Peyer's patch (tissue), 4 donors: ENCODE results near the gene METTL17. TPM values are rescaled to one million over a fixed set of nuclear protein-coding genes. Genes with fewer than 3 reads are reported as not detected.

Source experiments
- DNase-seq, 3 donors: peaks; one replicate each; pipeline ENCODE4 v3.0.0-alpha.2; 2017 to 2019
- H3K27ac ChIP-seq, 4 donors: fragments of 200-600 bp; sonication (generic); one replicate each; pipeline ENCODE4 v1.5.1; 2016 to 2019
- H3K27me3 ChIP-seq, 2 donors: fragments of 200-600 bp; sonication (generic); one replicate each; pipeline ENCODE4 v1.5.1; 2019
- H3K36me3 ChIP-seq, 3 donors: fragments of 200-600 bp; sonication (generic); one replicate each; pipeline ENCODE4 v1.5.1; 2016 to 2019
- H3K4me1 ChIP-seq, 4 donors: fragments of 200-600 bp; sonication (generic); one replicate each; pipeline ENCODE4 v1.5.1; 2016 to 2019
- H3K4me3 ChIP-seq, 4 donors: fragments of 200-600 bp; sonication (generic); 1 replicate in 3 of 4; 2 replicates in 1 of 4; pipeline ENCODE4 v1.5.1; 2016 to 2019; ENCODE audit warnings: mild to moderate bottlenecking in 1 of 4
- H3K9me3 ChIP-seq, 4 donors: fragments of 200-600 bp; sonication (generic); one replicate each; pipeline ENCODE4 v1.5.1; 2016 to 2019; ENCODE audit warnings: mild to moderate bottlenecking in 1 of 4
- POLR2A ChIP-seq, 2 donors: fragments of 450-650 bp; IDR thresholded peaks; one replicate each; pipeline ENCODE4 v1.5.1; 2017; ENCODE audit warnings: antibody characterized with exemption in 2 of 2, mild to moderate bottlenecking in 2 of 2, moderate library complexity in 2 of 2
- small RNA-seq, 2 donors: library from RNA; depleted of rRNA; stranded (forward); fragments of <200 nt; gene quantifications; one replicate each; pipeline ENCODE3, GENCODE V24; 2016
- total RNA-seq, 4 donors: library from RNA; depleted of rRNA; stranded (reverse); fragments of >200 nt; gene quantifications; one replicate each; pipeline ENCODE4 v1.1.0, GENCODE V29; 2016
- TF ChIP-seq, protein P1 (sequence below), 6 experiments: fragments of 450-650 bp in 4 of 6; fragments of 200-600 bp in 2 of 6; sonication (generic) in 1 of 6; IDR thresholded peaks; one replicate each; pipeline ENCODE4 v1.5.1; 2017 to 2019; ENCODE audit warnings: antibody characterized with exemption in 6 of 6, mild to moderate bottlenecking in 3 of 6, moderate library complexity in 1 of 6

METTL17 gene
- total RNA-seq, 4 donors from 2014 or later, result 118 to 166 (median 124) TPM

DNA sequence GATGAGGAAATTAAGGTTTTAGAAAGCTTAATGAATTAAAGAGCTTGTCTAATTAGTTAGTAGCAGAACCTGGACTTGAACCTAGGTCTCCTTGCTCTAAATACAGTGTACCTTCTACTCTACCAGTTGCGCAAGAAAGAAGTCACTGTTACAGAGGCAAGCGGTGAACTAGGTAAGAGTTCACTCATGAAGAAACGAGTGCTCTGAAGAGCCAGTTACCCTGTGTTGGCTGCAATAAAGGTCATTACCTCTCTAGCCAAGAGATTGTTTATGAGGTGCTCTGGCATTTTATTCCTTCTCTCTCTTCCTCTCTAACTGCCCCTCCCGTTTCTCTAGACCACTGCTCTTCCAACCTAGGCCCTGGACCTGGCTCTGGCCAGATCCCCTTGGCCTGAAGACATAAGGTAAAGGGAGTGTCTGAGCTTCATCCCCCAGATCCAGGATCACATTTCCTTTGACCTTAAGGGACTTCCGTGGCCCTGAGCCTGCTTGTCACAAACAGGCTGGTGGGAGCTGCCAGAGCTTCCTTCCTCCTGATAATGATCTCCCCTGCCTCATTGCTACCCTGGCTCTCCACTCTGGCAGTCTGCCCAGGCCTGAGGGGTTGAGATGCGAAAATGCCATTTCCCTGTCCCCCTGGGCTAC is 54.3 kb downstream of the METTL17 start:
- Histone ChIP-seq H3K4me3 (no peak overlapping the region), H3K4me1 (peaks cover 0 to 19% (median 3%) of the 10 kb centered on the region in 4 donors), H3K36me3 (no peaks in the 10 kb centered on the region), H3K9me3 (no peaks in the 10 kb centered on the region), H3K27ac (peak overlapping the region in 1 of 4 donors; percentile 3), H3K27me3 (no peaks in the 10 kb centered on the region)
- TF ChIP-seq POLR2A (IDR thresholded peaks at IDR 0.05), result no peak
- TF ChIP-seq, protein P1, sequence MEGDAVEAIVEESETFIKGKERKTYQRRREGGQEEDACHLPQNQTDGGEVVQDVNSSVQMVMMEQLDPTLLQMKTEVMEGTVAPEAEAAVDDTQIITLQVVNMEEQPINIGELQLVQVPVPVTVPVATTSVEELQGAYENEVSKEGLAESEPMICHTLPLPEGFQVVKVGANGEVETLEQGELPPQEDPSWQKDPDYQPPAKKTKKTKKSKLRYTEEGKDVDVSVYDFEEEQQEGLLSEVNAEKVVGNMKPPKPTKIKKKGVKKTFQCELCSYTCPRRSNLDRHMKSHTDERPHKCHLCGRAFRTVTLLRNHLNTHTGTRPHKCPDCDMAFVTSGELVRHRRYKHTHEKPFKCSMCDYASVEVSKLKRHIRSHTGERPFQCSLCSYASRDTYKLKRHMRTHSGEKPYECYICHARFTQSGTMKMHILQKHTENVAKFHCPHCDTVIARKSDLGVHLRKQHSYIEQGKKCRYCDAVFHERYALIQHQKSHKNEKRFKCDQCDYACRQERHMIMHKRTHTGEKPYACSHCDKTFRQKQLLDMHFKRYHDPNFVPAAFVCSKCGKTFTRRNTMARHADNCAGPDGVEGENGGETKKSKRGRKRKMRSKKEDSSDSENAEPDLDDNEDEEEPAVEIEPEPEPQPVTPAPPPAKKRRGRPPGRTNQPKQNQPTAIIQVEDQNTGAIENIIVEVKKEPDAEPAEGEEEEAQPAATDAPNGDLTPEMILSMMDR (IDR thresholded peaks at IDR 0.05), result no peak
- DNase-seq, result no peak

Small RNA genes within 50 kb of the gene (small RNA-seq; reads per million reads assigned to genes)
- gene RN7SL189P, result 0 reads per million in 2 donors

Other genes with a start within 250 kb of the METTL17 start
- gene EDDM3A, start 244.1 kb upstream of the METTL17 start, total RNA-seq, result not detected
- gene EDDM3B, start 221.6 kb upstream of the METTL17 start, total RNA-seq, result not detected
- gene RNASE6, start 208.7 kb upstream of the METTL17 start, total RNA-seq, result 10 to 100 TPM in 1 of 4 donors, 1 to 10 TPM in 3; 3.7 to 21.5 (median 6.5) TPM
- 100 to 1,000 TPM in 2 of 4 donors, 10 to 100 TPM in 2; 35.5 to 131 (median 90.6) TPM for gene RNASE1, start 187.1 kb upstream of the METTL17 start, total RNA-seq
- not detected for gene RNASE3, start 98.6 kb upstream of the METTL17 start, total RNA-seq
- not detected for gene RNASE2, start 34.5 kb upstream of the METTL17 start, total RNA-seq
- 1 to 10 TPM in 2 of 4 donors, not detected in 2; 1.0 to 1.1 TPM for gene SLC39A2, start 9.3 kb downstream of the METTL17 start, total RNA-seq
- gene NDRG2, start 35.1 kb downstream of the METTL17 start, total RNA-seq, result 100 to 1,000 TPM in 3 of 4 donors, 10 to 100 TPM in 1; 85.6 to 137 (median 127) TPM
- not detected for gene TPPP2, start 40.2 kb downstream of the METTL17 start, total RNA-seq
- gene RNASE13, start 44.8 kb downstream of the METTL17 start, total RNA-seq, result not detected
- gene RNASE7, start 52.4 kb downstream of the METTL17 start, total RNA-seq, result not detected
- not detected for gene RNASE8, start 67.8 kb downstream of the METTL17 start, total RNA-seq
- 10 to 100 TPM; 19.8 to 57.8 (median 34.6) TPM for gene ARHGEF40, start 80.3 kb downstream of the METTL17 start, total RNA-seq
- 10 to 100 TPM; 41.3 to 68.8 (median 63.2) TPM for gene ZNF219, start 108.7 kb downstream of the METTL17 start, total RNA-seq
- gene TMEM253, start 111.1 kb downstream of the METTL17 start, total RNA-seq, result 100 to 1,000 TPM in 3 of 4 donors, 1 to 10 TPM in 1; 9.1 to 140 (median 124) TPM
- gene OR5AU1, start 166.1 kb downstream of the METTL17 start, total RNA-seq, result not detected